K562 (cell line): ENCODE measurements around the gene FTSJ3. TPM values are rescaled to one million over a fixed set of nuclear protein-coding genes. Genes with fewer than 3 reads are reported as not detected.

Source experiments
- DNMT1 ChIP-seq: fragments of 450-650 bp; IDR thresholded peaks from 2 replicates; pipeline ENCODE4 v1.6.1; 2016; ENCODE audit warnings: antibody characterized with exemption, mild to moderate bottlenecking
- ETV5 ChIP-seq: sonication (generic); formaldehyde crosslinking; IDR thresholded peaks from 2 replicates; pipeline ENCODE4 v1.4.0; 2020; ENCODE audit warnings: low read depth, mild to moderate bottlenecking, missing genetic modification reagents
- HMG20A ChIP-seq: fragments of 450-650 bp; formaldehyde crosslinking; conservative IDR thresholded peaks from 2 replicates; pipeline ENCODE4 v1.4.0; 2020; ENCODE audit warnings: mild to moderate bottlenecking, mixed read lengths
- HOMEZ ChIP-seq: fragments of 250-450 bp; sonication (Bioruptor Pico); IDR thresholded peaks from 2 replicates; pipeline ENCODE4 v1.4.0; 2020; ENCODE audit warnings: mild to moderate bottlenecking, moderate library complexity
- ILK ChIP-seq: fragments of 450-650 bp; IDR thresholded peaks from 2 replicates; pipeline ENCODE4 v1.6.1; 2016; ENCODE audit warnings: missing genetic modification characterization, low read depth, mild to moderate bottlenecking, missing compliant biosample characterization, moderate library complexity, borderline replicate concordance
- KAT7 ChIP-seq: sonication (generic); formaldehyde crosslinking; IDR thresholded peaks from 2 replicates; pipeline ENCODE4 v1.8.0; 2022; ENCODE audit warnings: missing genetic modification reagents, mild to moderate bottlenecking, borderline replicate concordance
- SMAD4 ChIP-seq: fragments of 250-450 bp; sonication (Bioruptor Pico); conservative IDR thresholded peaks from 2 replicates; pipeline ENCODE4 v1.8.0; 2021; ENCODE audit warnings: inconsistent platforms, mild to moderate bottlenecking, moderate library complexity
- TARDBP ChIP-seq: fragments of 450-650 bp; IDR thresholded peaks from 2 replicates; pipeline ENCODE4 v1.6.1; 2016
- TBL1XR1 ChIP-seq, 2 experiments: IDR thresholded peaks; 2 replicates each; pipeline ENCODE4 v1.6.1; 2012; ENCODE audit warnings: improper control_type of control experiment in 2 of 2, low read length in 2 of 2, mild to moderate bottlenecking in 1 of 2
- TSC22D4 ChIP-seq: fragments of 450-650 bp; IDR thresholded peaks from 2 replicates; pipeline ENCODE4 v1.6.1; 2016; ENCODE audit warnings: missing genetic modification characterization, missing biosample characterization, control low read depth
- ZNF197 ChIP-seq: fragments of 200-800 bp; sonication (Bioruptor generic); IDR thresholded peaks from 2 replicates; pipeline ENCODE4 v1.6.1; 2016; ENCODE audit warnings: low read depth, missing genetic modification characterization, missing compliant biosample characterization
- ZNF318 ChIP-seq, 2 experiments: fragments of 450-650 bp; IDR thresholded peaks; 2 replicates each; pipeline ENCODE4 v1.6.1; 2016; ENCODE audit warnings: mild to moderate bottlenecking in 2 of 2, borderline replicate concordance in 1 of 2, low read depth in 1 of 2, moderate library complexity in 1 of 2
- ZNF511 ChIP-seq: sonication (generic); formaldehyde crosslinking; IDR thresholded peaks from 2 replicates; pipeline ENCODE4 v1.8.0; 2022; ENCODE audit warnings: mild to moderate bottlenecking, missing genetic modification reagents
- polyA plus RNA-seq, 8 experiments: library from polyadenylated mRNA; depleted of rRNA in 4 of 8; stranded (reverse) in 5 of 8; unstranded in 3 of 8; fragments of >200 nt; fragmentation: Nextera tagmentation in 2 of 8; fragmentation: Illumina TruSeq in 1 of 8; extraction: Ambion mirVana in 2 of 8; extraction: Trizol in 1 of 8; gene quantifications; 2 replicates each; pipeline versions ENCODE4 v1.2.1 to v1.2.3, GENCODE V29; 2011 to 2014; ENCODE audit warnings: inconsistent platforms in 1 of 8, missing spikeins in 1 of 8
- total RNA-seq, 7 experiments: library from RNA; depleted of rRNA in 6 of 7; stranded (reverse); fragments of >200 nt in 6 of 7; fragmentation: Illumina TruSeq in 2 of 7; extraction: Trizol in 2 of 7; gene quantifications; 2 replicates each; pipeline versions ENCODE4 v1.2.1 to v1.2.3, GENCODE V29; 2011 to 2021; ENCODE audit warnings: low replicate concordance in 1 of 7
- TF ChIP-seq, protein P1 (sequence below): fragments of 450-650 bp; IDR thresholded peaks from 2 replicates; pipeline ENCODE4 v1.7.0; 2016; ENCODE audit warnings: borderline replicate concordance

Gene FTSJ3
- total and polyA plus RNA-seq, 9 of the 15 experiments (the other 6 are each of a cell fraction or from before 2014, with no cell fraction given): 18.0 to 65.6 (median 52.4) TPM

DNA sequence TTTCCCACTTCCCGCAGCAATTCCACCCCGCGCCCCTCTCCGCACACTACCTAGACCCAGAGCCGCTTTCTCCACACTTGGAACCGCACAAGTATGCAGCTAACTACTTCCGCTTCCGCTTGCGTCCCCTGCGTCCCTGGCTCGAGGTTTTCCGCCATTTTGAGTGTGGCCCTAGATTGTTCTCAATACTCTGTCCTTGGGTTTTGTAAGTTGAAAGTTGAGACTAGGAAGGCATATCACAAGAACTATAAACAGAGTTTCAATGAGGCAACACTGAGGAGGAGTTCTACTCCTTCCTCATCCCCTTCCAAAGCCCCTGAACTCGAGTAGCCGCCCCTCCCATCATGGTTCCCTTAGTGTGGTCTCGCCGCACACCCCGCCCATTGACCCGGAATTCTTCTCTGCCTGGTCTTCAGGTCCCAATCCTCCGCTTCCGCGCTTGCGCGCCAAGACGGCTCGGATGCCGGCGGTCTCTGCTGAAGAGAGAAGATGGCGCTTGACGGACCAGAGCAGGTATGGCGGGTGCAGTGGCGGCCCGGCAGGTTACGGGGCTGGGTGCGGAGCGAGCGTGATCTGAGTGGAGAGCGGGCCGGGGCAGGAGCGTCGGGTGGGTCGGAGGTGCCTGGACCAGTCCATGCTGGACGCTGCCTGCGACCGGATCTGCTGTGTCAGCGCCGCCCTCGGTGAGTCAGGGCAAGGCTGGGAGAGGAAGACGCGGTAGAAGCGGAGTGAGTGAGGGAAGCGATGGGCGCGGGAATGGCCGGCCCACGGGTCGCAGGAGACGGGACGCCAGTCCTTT lies at the start of gene FTSJ3, which contains the start of gene PSMC5 (continued):
- TF ChIP-seq, protein P1, sequence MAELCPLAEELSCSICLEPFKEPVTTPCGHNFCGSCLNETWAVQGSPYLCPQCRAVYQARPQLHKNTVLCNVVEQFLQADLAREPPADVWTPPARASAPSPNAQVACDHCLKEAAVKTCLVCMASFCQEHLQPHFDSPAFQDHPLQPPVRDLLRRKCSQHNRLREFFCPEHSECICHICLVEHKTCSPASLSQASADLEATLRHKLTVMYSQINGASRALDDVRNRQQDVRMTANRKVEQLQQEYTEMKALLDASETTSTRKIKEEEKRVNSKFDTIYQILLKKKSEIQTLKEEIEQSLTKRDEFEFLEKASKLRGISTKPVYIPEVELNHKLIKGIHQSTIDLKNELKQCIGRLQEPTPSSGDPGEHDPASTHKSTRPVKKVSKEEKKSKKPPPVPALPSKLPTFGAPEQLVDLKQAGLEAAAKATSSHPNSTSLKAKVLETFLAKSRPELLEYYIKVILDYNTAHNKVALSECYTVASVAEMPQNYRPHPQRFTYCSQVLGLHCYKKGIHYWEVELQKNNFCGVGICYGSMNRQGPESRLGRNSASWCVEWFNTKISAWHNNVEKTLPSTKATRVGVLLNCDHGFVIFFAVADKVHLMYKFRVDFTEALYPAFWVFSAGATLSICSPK: no peak
- TF ChIP-seq ZNF318 (IDR thresholded peaks at IDR 0.05; ENCODE audit: borderline replicate concordance in 1 of 2, low read depth in 1 of 2) (no peak), TSC22D4 (no peak), ILK (tag) (no peak), DNMT1 (no peak), TARDBP (no peak; the same call in 1 of the 2 replicates), SMAD4 (CRISPR knock-in tag) (peak; percentile 70), ZNF197 (CRISPR knock-in tag) (0 out of 2 replicates have a peak, but pooled peaks have one; percentile 66), TBL1XR1 (IDR thresholded peaks at IDR 0.05; ENCODE audit: low read length in 2 of 2) (0 out of 4 replicates have a peak, but pooled peaks of 1 of the 2 experiments have one; percentile 13), HMG20A (CRISPR knock-in tag) (no peak), ZNF511 (CRISPR knock-in tag) (0 out of 2 replicates have a peak, but pooled peaks have one; percentile 84), HOMEZ (CRISPR knock-in tag) (no peak), KAT7 (CRISPR knock-in tag) (peak; percentile 98), ETV5 (CRISPR knock-in tag) (peak; percentile 98)
